Naive thymus-derived CD4-positive, alpha-beta T cell (primary cell): ENCODE data around the gene MAN2C1. TPM values are rescaled to one million over a fixed set of nuclear protein-coding genes. Genes with fewer than 3 reads are reported as not detected.
A peak's percentile ranks its signal among the peaks of the same experiment; 100 is the strongest.

ENCODE experiments used
- ATAC-seq: fragments of 150-1000 bp; cut with Tn5 transposase; 2 replicates; pipeline ENCODE4 v1.10.0; 2021; ENCODE audit warnings: mild to moderate bottlenecking, moderate library complexity
- CTCF ChIA-PET: fragments of 350-600 bp; sonication (Branson Sonifier 250); formaldehyde crosslinking; loops from one replicate; lab custom pipeline; 2021; ENCODE audit warnings: antibody characterized with exemption; lab: Charles Lee
- POLR2A ChIA-PET: fragments of 350-600 bp; sonication (Branson Sonifier 250); formaldehyde crosslinking; loops from one replicate; lab custom pipeline; 2021; ENCODE audit warnings: antibody characterized with exemption, inconsistent platforms; lab: Charles Lee
- DNase-seq, 9 donors: peaks; one replicate each; pipeline versions ENCODE4 v3.0.0 to v3.0.0-alpha.2; 2020 to 2022; ENCODE audit warnings: mixed read lengths in 1 of 9
- H3K27ac ChIP-seq: one replicate; pipeline ENCODE4 v1.7.0; 2013; ENCODE audit warnings: mild to moderate bottlenecking, low read depth, low read length, moderate library complexity
- H3K27me3 ChIP-seq, 2 donors: one replicate each; pipeline ENCODE4 v1.7.0; 2013; ENCODE audit warnings: low read length in 2 of 2, mild to moderate bottlenecking in 2 of 2, moderate library complexity in 2 of 2; ENCODE audit not compliant: control insufficient read depth in 2 of 2, insufficient read depth in 2 of 2
- H3K36me3 ChIP-seq, 3 experiments: 1 replicate in 2 of 3; 2 replicates in 1 of 3; pipeline ENCODE4 v1.7.0; 2013; ENCODE audit warnings: low read length in 3 of 3, mild to moderate bottlenecking in 3 of 3, moderate library complexity in 1 of 3; ENCODE audit not compliant: insufficient read depth in 3 of 3, control insufficient read depth in 2 of 3
- H3K4me1 ChIP-seq, 2 donors: one replicate each; pipeline ENCODE4 v1.7.0; 2013; ENCODE audit warnings: low read length in 2 of 2, mild to moderate bottlenecking in 2 of 2, moderate library complexity in 1 of 2; ENCODE audit not compliant: control insufficient read depth in 2 of 2, insufficient read depth in 2 of 2
- H3K4me3 ChIP-seq: 2 replicates; pipeline ENCODE4 v1.7.0; 2013; ENCODE audit warnings: mild to moderate bottlenecking, low read length
- H3K9me3 ChIP-seq, 3 experiments: 1 replicate in 2 of 3; 2 replicates in 1 of 3; pipeline ENCODE4 v1.7.0; 2013; ENCODE audit warnings: low read length in 3 of 3; ENCODE audit not compliant: control insufficient read depth in 2 of 3
- H3K27ac Mint-ChIP-seq, 9 donors: one replicate each; pipeline ENCODE4 v1.8.0; 2020 to 2022; ENCODE audit warnings: mixed read lengths in 9 of 9, mild to moderate bottlenecking in 8 of 9, moderate library complexity in 5 of 9, inconsistent platforms in 2 of 9
- H3K27me3 Mint-ChIP-seq, 5 donors: one replicate each; pipeline ENCODE4 v1.8.0; 2021 to 2022; ENCODE audit warnings: mixed read lengths in 5 of 5, mild to moderate bottlenecking in 1 of 5
- H3K36me3 Mint-ChIP-seq, 5 donors: one replicate each; pipeline ENCODE4 v1.8.0; 2020 to 2022; ENCODE audit warnings: mixed read lengths in 5 of 5, mild to moderate bottlenecking in 3 of 5, inconsistent platforms in 1 of 5
- H3K4me1 Mint-ChIP-seq, 7 donors: one replicate each; pipeline ENCODE4 v1.8.0; 2020 to 2022; ENCODE audit warnings: mixed read lengths in 7 of 7, mild to moderate bottlenecking in 3 of 7, inconsistent platforms in 1 of 7
- H3K4me3 Mint-ChIP-seq, 10 donors: one replicate each; pipeline ENCODE4 v1.8.0; 2020 to 2022; ENCODE audit warnings: mild to moderate bottlenecking in 10 of 10, mixed read lengths in 10 of 10, moderate library complexity in 6 of 10, inconsistent platforms in 2 of 10
- H3K9me3 Mint-ChIP-seq, 11 donors: one replicate each; pipeline ENCODE4 v1.8.0; 2020 to 2022; ENCODE audit warnings: mixed read lengths in 11 of 11, mild to moderate bottlenecking in 4 of 11, inconsistent platforms in 1 of 11, moderate library complexity in 1 of 11
- intact Hi-C, 2 donors: fragments of 100-400 bp; cut with micrococcal nuclease; formaldehyde crosslinking; loops; one replicate each; pipeline ENCODE4 v1.15.1; 2023
- polyA plus RNA-seq, 2 donors: library from polyadenylated mRNA; unstranded; fragments of 300-500 nt; fragmentation: Illumina TruSeq; gene quantifications; one replicate each; pipeline ENCODE4 v1.2.3, GENCODE V29; 2021
- total RNA-seq, 6 experiments: library from RNA in 5 of 6; stranded (reverse) in 5 of 6; gene quantifications; 1 replicate in 5 of 6; 2 replicates in 1 of 6; pipeline ENCODE4 v1.2.3 and lab custom pipeline; 2021 to 2026

MAN2C1 gene
- total and polyA plus RNA-seq, 7 experiments from 2014 or later, result 26.7 to 557 (median 439) TPM

DNA sequence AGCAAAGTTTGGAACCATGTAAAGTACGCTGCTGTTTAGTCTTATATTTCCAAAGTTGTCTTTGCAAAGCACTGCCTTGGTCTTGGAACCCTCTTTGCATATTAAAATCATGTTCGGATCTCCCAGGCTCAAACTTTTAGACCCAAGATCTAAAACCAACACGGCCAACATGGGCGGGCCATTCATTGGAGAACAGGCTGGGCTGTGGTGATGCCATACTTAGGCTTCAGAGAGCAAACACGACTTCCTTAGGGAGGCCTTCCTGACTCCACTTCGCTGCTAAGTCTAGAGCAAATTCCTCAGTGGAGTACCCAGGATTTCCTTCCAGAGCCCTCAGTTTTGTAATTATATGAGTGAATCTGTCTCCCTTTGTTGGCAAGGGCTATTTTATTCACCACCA is 3.5 kb downstream of the MAN2C1 start:
- Histone ChIP-seq H3K4me3 (no peak overlapping the region), H3K9me3 (no peaks in the 10 kb centered on the region), H3K36me3 (peaks cover 8 to 77% (median 12%) of the 10 kb centered on the region in 3 experiments), H3K27ac (no peak overlapping the region), H3K4me1 (peaks cover 11 to 15% of the 10 kb centered on the region in 2 donors), H3K27me3 (no peaks in the 10 kb centered on the region)
- peak overlapping the region in 1 of 9 donors; percentile 65 for H3K27ac Mint-ChIP-seq
- intact Hi-C loops, result loop anchor here (5.0 to 10.0 kb wide), 2 partner anchors 163 to 210 kb away; partner anchors contain the start of genes C15orf39 (in 1 of the 2) and PTPN9 (in 1 of the 2)
- H3K4me3 Mint-ChIP-seq, result no peak overlapping the region
- CTCF ChIA-PET, result no interaction called here
- DNase-seq, result no peak
- no peak for ATAC-seq
- POLR2A ChIA-PET, result no interaction called here
- H3K27me3 Mint-ChIP-seq, result no peaks in the 10 kb centered on the region
- peaks cover 0 to 8% (median 4%) of the 10 kb centered on the region in 5 donors for H3K36me3 Mint-ChIP-seq
- H3K4me1 Mint-ChIP-seq, result peaks cover 8 to 27% (median 22%) of the 10 kb centered on the region in 7 donors
- no peaks in the 10 kb centered on the region for H3K9me3 Mint-ChIP-seq

DNA sequence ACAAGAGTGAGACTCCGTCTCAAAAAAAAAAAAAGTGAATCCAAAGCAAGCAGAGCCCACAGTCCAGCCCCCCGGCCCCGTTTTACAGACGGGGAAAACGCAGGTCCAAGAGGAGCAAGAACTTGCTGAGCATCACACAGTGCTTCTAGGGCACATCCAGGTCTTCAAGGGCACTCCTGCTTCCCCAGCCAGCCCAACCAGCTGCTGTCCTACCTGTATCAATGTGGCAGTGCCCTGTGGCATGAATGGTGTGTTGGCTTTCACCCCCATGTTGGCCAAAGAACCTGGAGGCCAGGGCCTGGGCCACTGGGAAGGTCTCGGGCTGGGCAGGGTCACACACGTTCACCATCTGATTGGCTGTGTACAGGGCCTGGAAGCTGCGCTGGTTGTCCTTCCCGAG is 4.6 kb downstream of the MAN2C1 start:
- Histone ChIP-seq H3K4me1 (peaks cover 7 to 8% of the 10 kb centered on the region in 2 donors), H3K27me3 (no peaks in the 10 kb centered on the region), H3K27ac (no peak overlapping the region), H3K9me3 (no peaks in the 10 kb centered on the region), H3K4me3 (no peak overlapping the region), H3K36me3 (peaks cover 8 to 88% (median 18%) of the 10 kb centered on the region in 3 experiments)
- ChIA-PET POLR2A (interaction anchor here (0.6 to 1.0 kb wide), 3 partner anchors 17 to 903 kb away, joined by 3 read pairs; partner anchors contain the start of genes IMP3 and NEIL1), CTCF (no interaction called here)
- H3K36me3 Mint-ChIP-seq, result peaks cover 0 to 8% (median 4%) of the 10 kb centered on the region in 5 donors
- no peak overlapping the region for H3K4me3 Mint-ChIP-seq
- no peak overlapping the region for H3K27ac Mint-ChIP-seq
- H3K9me3 Mint-ChIP-seq, result no peaks in the 10 kb centered on the region
- DNase-seq, result no peak
- no peaks in the 10 kb centered on the region for H3K27me3 Mint-ChIP-seq
- ATAC-seq, result no peak
- peaks cover under 1 to 16% (median 11%) of the 10 kb centered on the region in 7 donors for H3K4me1 Mint-ChIP-seq
- intact Hi-C loops, result loop anchor here in 1 of 2 donors (10.0 kb wide), 1 partner anchor 211 kb away; the partner anchor contains the start of gene PTPN9

DNA sequence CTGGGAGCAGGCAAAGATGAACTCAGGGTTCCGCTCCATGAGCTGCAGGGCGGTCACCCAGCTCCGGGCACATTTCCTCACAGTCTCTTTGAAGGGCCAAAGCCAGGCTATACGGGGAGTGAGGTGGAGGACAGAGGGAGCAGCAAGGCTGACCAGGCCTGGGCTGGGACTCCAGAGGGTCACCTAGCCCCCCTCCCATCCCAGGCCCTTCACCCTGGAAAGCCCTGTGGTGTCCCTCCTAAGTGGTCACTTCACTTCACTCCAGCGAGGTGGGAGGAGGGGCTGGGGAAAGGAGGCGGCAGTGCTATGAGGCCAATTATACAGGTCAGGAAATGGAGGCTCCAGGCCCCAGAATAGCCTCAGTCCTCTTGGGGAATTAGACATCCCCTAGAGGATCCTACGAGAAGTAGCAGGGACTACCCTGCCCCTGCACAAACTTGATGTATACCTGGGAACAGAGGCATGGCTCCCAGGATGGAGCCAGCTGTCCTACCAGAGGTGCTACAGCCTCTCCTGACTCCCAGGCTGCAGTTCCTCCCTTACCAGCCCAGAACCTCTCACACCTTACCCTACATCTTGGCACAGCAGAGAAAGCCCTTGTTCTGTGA is 5.7 kb downstream of the MAN2C1 start:
- no peaks in the 10 kb centered on the region for H3K9me3 ChIP-seq
- Mint-ChIP-seq H3K4me3 (no peak overlapping the region), H3K27me3 (no peaks in the 10 kb centered on the region), H3K27ac (no peak overlapping the region), H3K9me3 (no peaks in the 10 kb centered on the region), H3K36me3 (peaks cover 0 to 12% (median 4%) of the 10 kb centered on the region in 5 donors), H3K4me1 (peaks cover 0 to 12% (median 6%) of the 10 kb centered on the region in 7 donors)
- H3K4me3 ChIP-seq, result no peak overlapping the region
- H3K27me3 ChIP-seq, result no peaks in the 10 kb centered on the region
- intact Hi-C loops, result loop anchor here in 1 of 2 donors (10.0 kb wide), 1 partner anchor 212 kb away; the partner anchor contains the start of gene PTPN9
- no peak overlapping the region for H3K27ac ChIP-seq
- DNase-seq, result no peak
- H3K36me3 ChIP-seq, result peaks cover 8 to 92% (median 21%) of the 10 kb centered on the region in 3 experiments
- H3K4me1 ChIP-seq, result peaks cover 7% of the 10 kb centered on the region in 2 donors
- ChIA-PET POLR2A (interaction anchor here (1.1 to 1.4 kb wide), 2 partner anchors 10 to 26 kb away, joined by 3 to 4 read pairs; no protein-coding TSS in a partner anchor), CTCF (no interaction called here)
- no peak for ATAC-seq

DNA sequence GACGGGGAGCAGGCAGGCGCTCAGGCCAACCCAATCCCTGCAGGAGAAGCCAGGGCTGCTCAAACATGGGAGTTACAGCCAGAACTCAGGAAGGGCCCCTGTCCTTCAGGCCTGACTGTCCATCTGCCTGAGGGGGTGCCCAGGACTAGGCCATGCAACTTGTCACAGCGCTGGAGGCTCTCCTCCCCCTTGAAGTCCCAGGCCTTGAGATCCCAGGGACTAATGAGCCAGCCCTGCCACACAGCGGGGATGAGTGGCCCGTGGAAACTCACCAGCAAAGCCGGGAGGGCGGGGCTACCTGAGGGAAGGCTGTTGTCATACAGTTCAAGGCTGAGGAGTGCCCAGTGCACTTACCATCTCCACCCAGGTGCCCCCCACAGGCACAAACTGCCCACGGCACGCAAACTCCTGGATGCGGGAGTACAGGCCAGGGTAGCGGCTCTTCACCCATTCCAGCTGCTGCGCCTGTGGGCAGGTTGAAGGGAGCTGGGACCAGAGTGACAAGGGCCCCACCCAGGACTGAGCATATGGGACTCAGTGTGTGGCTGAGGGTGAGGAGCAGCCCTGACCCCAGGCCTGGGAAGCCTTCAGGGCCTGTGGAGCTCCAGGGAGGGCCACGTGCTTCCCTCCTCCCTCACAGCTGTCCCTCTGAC is 6.3 kb downstream of the MAN2C1 start:
- Histone ChIP-seq H3K4me3 (no peak overlapping the region), H3K27ac (no peak overlapping the region), H3K36me3 (peaks cover 8 to 92% (median 21%) of the 10 kb centered on the region in 3 experiments), H3K9me3 (no peaks in the 10 kb centered on the region), H3K27me3 (no peaks in the 10 kb centered on the region), H3K4me1 (peaks cover under 1% of the 10 kb centered on the region in 2 donors)
- H3K27me3 Mint-ChIP-seq, result no peaks in the 10 kb centered on the region
- H3K36me3 Mint-ChIP-seq, result peaks cover 0 to 12% (median 4%) of the 10 kb centered on the region in 5 donors
- peaks cover 0 to 6% (median 5%) of the 10 kb centered on the region in 7 donors for H3K4me1 Mint-ChIP-seq
- intact Hi-C loops, result loop anchor here in 1 of 2 donors (10.0 kb wide), 1 partner anchor 213 kb away; the partner anchor contains the start of gene PTPN9
- no peaks in the 10 kb centered on the region for H3K9me3 Mint-ChIP-seq
- H3K4me3 Mint-ChIP-seq, result no peak overlapping the region
- POLR2A ChIA-PET, result interaction anchor here (1.1 to 1.4 kb wide), 2 partner anchors 9 to 26 kb away, joined by 3 to 4 read pairs; no protein-coding TSS in a partner anchor
- DNase-seq (no peak), ATAC-seq (no peak)
- CTCF ChIA-PET, result no interaction called here
- no peak overlapping the region for H3K27ac Mint-ChIP-seq

DNA sequence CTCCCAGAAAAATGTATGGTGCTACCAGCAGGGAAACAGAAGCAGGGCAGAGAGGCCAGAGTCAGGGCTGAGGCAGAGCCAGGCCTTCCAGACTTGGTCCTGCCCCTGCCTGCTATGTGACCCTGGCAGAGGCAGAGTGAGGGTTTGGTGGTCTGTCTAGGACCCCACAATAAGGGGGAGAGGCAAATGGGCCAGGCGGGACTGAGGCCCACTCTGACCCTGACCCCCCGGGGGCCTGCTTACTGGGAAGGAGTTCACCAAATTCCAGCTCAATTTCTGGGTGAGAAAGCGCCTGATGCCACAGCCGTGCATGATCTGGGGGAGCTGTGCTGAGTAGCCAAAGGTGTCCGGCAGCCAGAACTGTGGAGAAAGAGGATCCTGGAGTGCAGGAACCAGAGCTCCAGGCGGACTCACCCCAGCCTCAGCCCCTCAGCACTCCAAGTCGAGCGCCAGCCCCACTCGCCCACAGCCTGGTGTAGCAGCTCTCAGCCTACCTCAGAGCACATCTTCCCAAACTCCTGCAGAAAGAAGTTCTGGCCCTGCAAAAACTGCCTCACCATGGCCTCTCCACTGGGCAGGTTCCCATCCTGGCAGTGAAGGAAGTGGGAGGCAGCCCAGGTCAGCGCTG is 6.9 kb downstream of the MAN2C1 start:
- Histone ChIP-seq H3K36me3 (peaks cover 8 to 91% (median 19%) of the 10 kb centered on the region in 3 experiments), H3K9me3 (no peaks in the 10 kb centered on the region), H3K4me1 (no peaks in the 10 kb centered on the region), H3K27me3 (no peaks in the 10 kb centered on the region), H3K4me3 (no peak overlapping the region), H3K27ac (no peak overlapping the region)
- H3K27me3 Mint-ChIP-seq, result no peaks in the 10 kb centered on the region
- H3K9me3 Mint-ChIP-seq, result no peaks in the 10 kb centered on the region
- CTCF ChIA-PET, result no interaction called here
- intact Hi-C loops, result loop anchor here in 1 of 2 donors (10.0 kb wide), 1 partner anchor 213 kb away; the partner anchor contains the start of gene PTPN9
- H3K27ac Mint-ChIP-seq, result peak overlapping the region in 1 of 9 donors; percentile 47
- no peak overlapping the region for H3K4me3 Mint-ChIP-seq
- peaks cover 0 to 1% (median 0%) of the 10 kb centered on the region in 7 donors for H3K4me1 Mint-ChIP-seq
- POLR2A ChIA-PET, result interaction anchor here (1.1 to 1.4 kb wide), 2 partner anchors 9 to 25 kb away, joined by 3 to 4 read pairs; no protein-coding TSS in a partner anchor
- peaks cover 0 to 12% (median 4%) of the 10 kb centered on the region in 5 donors for H3K36me3 Mint-ChIP-seq
- DNase-seq (no peak), ATAC-seq (no peak)

DNA sequence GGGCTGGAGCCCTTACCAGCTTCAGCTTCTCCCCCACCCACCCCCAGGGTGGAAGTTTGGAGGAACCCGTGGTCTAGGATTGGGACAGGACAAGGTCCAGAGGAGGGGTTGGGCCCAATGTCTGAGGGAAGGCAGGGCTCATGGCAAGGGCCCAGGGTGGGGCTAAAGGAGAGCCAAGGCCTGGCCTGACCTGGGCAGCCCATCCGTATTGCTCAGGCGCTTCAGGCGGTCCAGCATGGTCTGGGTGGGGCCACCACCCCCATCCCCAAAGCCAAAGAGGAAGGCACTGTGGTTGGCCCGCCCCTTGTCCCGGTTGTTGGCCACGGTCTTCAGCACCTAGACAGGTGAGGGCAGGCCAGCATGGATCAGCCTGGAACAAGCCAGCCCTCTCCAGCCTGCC is 7.6 kb downstream of the MAN2C1 start:
- peaks cover 0 to 12% (median 4%) of the 10 kb centered on the region in 5 donors for H3K36me3 Mint-ChIP-seq

More for the DNA sequence above, 7.6 kb downstream of the MAN2C1 start:
- Mint-ChIP-seq H3K4me1 (peaks cover 0 to 1% (median 0%) of the 10 kb centered on the region in 7 donors), H3K27ac (peak overlapping the region in 1 of 9 donors; percentile 48), H3K27me3 (no peaks in the 10 kb centered on the region), H3K4me3 (no peak overlapping the region), H3K9me3 (no peaks in the 10 kb centered on the region)
- intact Hi-C loops, result loop anchor here in 1 of 2 donors (10.0 kb wide), 1 partner anchor 214 kb away; the partner anchor contains the start of gene PTPN9
- DNase-seq (no peak), ATAC-seq (no peak)
- H3K27me3 ChIP-seq, result no peaks in the 10 kb centered on the region
- H3K4me1 ChIP-seq, result no peaks in the 10 kb centered on the region
- H3K9me3 ChIP-seq, result no peaks in the 10 kb centered on the region
- ChIA-PET POLR2A (no interaction called here), CTCF (no interaction called here)
- peaks cover 8 to 91% (median 14%) of the 10 kb centered on the region in 3 experiments for H3K36me3 ChIP-seq
- H3K4me3 ChIP-seq, result no peak overlapping the region
- H3K27ac ChIP-seq, result no peak overlapping the region
